Stimulated activated CD4-positive, alpha-beta T cell treated with anti-CD3 and anti-CD28 coated beads, Interleukin-4, amount 100 ng/mL, for 4 hours (primary cell): ENCODE data around the gene METTL21A.

Experiments used
- DNase-seq, 2 experiments: peaks; one replicate each; pipeline ENCODE4 v3.0.0-alpha.2; 2020

Gene METTL21A

DNA sequence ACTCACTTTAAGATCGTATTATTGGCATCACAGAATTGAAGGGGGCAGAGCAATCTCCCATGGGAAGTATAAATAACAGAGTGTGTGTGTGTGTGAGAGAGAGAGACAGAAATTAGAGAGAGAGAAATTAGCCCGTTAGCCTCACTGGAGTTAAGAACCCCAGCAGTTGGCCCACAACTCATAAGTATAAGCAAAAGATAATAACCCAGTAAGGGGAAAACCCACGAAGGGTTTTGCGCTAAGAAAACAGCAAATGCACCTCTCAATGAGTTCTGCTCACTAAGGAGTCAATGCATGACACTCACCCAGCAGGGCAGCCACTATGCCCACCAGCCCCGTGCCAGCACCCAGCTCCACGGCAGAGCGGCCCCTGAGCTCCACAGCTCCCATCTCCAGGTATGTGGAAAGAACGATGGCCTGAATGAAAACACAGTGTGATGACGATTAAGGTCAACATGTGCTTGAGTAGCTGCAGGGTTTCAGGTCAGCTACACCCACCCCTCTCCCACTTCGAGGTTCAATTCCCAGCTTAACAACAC is 3.6 kb downstream of the METTL21A start:
- DNase-seq: no peak

DNA sequence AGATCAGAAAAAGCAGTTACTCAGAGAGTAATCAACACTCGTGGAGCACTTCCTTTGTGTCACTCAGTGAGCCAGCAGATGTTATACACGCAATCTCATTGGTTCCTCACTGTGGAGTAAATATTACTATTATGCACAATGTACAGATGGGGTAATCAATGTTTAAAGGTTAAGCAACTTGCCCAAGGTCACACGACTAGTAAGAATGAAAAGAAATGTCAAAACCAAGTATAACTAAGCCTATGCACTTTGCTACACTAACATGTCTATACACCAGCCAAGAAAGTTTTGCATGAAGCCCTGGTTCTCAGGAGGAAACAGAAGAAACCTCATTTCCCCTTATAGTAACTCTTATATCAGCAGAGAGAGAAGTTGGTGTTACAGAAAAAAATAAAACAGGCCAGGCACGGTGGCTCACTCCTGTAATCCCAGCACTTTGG is 5.4 kb downstream of the METTL21A start:
- no peak for DNase-seq

DNA sequence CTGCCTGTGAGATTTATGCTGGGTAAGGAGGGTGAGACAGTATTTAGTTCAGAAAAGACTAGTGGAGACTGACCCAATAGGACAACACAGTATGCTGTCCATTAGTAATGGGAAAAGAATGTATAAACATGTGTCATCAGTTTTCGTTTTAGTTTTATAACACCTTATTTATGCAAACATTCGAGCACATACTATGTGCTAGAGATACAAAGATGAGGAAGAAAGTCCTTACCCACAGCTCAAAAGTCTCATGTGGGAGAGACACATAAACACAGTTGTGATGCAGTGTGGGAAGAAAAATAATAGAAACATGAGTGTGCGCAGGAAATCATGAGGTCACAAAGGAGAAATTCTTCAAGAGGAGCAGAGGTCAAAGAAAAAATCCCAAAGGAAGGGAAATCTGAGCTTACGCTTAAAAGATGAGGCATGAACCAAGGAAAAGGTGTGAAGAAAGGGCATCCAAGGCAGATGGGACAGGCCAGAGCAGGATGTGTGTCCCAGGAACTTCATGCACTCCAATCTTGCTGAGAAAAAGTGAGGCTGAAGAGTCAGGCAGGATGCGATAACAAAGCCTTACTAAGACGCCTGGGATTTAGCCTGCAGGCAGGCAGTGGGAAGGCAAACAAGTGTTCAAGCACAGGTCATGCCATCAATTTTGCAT is 8.1 kb downstream of the METTL21A start:
- DNase-seq: no peak

DNA sequence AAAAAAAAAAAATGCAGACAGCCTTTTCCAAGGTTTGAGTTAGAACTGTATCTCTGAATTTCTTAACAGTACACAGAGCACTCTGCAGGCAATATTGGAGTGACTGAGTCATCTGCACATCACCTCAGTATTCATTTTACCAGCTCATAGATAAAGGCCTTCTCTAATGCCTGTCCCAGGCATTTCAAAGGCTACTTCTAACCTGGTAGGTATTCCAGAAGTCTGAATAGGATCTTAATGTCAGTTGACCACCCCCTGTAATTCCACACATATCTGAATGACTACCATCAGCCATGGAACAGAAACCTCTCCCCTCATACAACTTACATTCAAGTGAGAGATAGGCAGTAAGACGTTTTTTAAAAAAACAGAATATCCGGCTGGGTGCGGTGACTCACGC is 9.0 kb downstream of the METTL21A start:
- DNase-seq: no peak

DNA sequence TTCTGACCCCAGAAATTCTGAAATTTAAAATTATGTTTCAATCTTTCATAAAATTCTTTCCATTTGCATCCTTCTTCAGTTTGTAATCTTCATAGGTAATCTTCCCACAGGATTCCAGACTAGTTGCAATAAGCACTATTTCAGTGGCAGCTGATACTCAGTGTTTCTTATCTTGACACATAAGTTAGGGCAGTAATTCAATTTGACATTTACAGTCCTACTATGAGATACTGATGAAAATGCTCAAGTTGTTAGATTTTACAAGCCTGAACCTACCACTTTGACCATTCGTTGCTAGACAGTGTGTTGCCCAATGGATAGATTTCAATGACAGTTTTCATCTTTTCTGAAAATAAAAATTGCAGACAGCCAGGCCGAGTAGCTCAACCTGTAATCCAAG is 10.4 kb downstream of the METTL21A start:
- no peak for DNase-seq

DNA sequence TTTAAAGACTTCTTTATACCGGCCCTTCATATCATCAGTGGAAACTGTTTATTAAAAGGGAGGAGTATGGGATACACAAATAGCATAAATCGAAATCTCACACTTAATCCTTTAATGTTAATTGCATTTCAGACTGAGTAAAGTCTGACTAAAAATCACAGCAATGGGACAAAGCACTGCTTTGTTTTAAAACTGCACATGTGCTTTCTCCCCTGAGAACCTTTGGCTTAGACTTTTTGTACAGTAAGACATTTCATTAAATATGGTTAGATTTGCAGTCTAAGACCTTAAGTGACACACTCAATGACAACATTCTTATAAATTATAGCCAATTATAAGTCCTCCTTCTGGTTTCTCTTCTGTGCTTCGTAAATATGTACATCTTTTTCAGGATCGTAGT is 12.5 kb downstream of the METTL21A start:
- DNase-seq: no peak

DNA sequence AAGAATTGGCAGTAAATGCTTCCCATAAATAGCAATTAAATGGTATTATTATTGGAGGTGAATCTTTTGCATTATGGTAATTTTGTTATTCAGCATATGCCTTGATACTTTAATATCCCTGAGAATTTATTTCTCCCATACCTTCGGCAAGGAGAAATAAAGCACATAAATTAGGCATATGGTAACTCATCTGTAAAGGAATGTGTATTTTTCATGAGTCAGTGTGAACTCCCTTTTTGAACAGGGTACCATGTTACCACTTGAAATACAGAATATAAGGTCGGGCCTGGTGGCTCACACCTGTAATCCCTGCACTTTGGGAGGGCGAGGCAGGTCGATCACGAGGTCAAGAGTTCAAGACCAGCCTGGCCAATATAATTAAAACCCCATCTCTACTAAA is 18.4 kb downstream of the METTL21A start:
- DNase-seq: no peak

DNA sequence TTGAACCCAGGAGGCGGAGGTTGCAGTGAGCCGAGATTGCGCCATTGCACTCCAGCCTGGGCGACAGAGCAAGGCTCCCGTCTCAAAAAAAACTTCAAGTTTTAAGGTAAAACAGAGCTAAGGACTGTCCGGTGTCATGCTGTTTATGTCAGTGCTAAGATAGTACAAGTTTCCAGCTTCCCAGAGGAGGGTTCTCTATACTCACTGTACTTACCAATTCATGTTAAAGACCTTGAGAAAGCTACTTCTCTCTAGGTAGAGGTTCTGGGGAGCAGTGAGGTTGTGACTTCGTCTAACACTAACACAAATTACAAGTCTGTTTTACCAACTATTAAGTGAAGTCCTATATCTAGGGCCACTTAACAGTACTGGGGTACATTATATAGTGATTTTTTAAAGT is 18.8 kb downstream of the METTL21A start:
- no peak for DNase-seq

DNA sequence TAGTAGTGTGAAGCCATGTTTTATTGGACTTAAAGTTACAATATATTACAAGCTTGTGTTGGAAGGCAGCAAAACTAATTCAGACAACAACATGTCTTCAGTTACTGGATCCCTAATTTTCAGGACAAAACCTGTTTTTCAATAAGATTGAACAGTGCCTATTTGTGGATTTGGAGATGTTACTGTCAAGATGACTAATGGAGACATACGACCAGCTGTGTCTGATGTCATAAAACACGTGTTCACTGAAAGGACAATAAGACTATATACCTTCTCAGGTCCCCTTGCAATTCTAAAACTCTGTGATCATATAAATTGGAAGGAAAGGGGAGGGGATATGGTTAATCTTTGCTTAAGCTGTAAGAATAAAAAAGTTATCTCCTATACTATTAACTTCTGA is 21.7 kb downstream of the METTL21A start:
- no peak for DNase-seq

DNA sequence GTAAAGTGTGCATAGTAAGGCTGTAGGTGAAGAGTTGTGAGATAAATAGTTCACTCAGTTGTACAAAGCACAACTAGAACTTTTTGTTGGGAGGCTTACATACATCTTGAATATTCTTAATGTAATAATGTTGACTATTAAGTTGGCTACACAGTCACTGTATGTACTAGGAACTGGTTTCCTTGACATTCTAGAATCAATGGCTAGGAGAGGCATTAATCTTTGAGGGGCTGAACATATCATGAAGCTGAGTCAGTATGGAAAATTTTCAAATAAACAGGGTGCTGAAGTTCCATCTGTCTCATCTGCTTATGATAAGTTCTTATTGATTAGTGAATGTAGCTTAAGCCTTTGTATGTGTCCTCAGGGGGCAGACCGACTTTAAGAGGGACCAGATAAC is 23.4 kb downstream of the METTL21A start:
- no peak for DNase-seq

DNA sequence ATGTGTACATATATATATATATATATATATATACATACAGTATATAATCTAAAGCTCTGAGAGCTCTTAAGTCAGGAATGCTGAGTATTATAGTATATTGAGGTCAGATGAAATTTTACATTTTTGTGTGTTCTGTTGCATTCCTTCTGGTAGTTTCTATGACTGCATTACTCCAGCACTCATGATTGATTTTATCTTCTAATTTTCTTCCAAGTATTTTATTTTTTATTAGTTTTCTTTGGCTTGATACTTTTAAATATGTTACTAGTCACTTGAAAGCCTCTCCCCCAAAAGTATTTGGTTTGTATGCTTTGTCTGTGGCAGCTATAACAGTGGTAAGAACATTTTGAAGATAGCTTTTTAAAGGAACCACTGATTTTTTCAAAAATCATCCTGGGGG is 25.0 kb downstream of the METTL21A start:
- DNase-seq: no peak

DNA sequence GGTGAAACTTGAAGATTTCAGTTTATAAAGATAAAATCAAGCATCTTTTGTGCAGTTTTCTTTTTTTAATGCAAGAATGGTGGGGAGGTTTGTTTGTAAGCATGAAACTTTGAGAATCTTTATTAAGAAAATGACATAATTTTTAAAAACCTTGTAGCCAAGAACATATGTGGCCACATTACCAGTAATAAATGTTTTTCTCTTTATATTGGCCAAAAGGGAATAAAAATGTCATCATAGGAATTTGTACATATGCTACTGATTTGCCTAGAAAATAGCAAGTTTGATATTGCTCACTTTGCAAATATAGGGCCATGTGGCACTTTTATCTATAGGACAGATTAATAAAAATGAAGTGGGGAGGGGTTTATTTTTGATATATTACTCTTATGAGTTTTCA is 25.6 kb downstream of the METTL21A start:
- DNase-seq: no peak

DNA sequence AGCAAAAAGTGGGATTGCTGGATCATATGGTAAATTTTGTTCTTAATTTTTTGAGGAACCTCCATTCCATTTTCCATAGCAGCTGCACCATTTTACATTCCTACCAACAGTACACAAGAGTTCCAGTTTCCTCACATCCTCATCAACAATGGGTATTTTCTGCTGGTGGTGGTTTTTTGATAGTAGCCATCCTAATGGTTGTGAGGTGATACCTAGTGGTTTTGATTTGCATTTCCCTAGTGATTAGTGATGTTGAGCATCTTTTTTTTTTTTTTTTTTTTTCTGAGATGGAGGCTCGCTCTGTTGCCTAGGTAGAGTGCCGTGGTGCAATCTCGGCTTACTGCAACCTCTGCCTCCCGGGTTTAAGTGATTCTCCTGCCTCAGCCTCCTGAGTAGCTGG is 30.5 kb downstream of the METTL21A start:
- no peak for DNase-seq

DNA sequence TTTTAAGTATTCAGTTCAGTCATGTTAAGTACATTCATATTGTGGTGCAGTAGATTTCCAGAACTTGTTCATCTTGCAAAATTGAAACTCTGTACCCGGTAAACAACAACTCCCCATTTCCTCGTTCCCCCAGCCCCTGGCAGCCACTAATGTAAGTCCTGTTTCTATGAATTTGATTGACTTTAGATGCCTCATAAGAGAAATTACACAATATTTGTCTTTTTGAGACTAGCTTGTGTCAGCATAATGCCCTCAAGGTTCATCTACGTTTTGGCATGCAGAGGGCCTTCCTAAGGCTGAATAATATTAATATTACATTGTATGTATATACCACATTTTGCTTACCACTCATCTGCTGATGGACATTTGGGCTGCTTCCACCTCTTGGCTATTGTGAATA is 30.9 kb downstream of the METTL21A start:
- no peak for DNase-seq

DNA sequence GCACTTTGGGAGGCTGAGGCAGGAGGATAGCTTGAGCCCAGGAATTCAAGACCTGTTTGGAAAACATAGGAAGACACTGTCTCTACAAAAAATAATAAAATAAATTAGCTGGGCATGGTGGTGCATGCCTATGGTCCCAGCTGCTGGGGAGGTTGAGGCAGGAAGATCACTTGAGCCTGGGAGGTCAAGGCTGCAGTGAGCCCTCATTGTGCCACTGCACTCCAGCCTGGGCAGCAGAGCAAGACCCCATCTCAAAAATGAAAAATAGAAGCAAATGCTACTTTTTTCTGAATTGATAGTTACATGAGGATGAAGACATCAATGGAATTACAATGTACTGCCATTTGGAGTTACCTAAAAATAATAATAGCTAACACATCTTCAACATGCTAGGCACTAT is 31.9 kb downstream of the METTL21A start:
- no peak for DNase-seq

DNA sequence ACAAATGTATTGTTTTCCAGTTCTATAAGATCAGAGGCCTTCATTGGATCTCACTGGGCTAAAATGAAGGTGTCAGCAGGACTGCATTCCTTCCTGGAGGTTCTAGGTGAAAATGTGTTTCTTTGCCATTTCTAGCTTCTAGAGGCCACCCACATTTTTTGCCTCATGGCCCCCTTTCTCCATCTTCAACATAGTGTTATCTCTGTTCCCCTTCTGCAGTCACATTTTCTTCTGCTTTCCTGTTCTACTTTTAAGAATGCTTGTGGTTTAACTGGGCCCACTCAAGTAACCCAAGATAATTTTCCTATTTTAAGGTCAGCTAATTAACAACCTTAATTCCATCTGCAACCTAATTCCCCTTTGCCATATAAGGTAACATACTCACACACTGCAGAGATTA is 36.1 kb downstream of the METTL21A start:
- no peak for DNase-seq

DNA sequence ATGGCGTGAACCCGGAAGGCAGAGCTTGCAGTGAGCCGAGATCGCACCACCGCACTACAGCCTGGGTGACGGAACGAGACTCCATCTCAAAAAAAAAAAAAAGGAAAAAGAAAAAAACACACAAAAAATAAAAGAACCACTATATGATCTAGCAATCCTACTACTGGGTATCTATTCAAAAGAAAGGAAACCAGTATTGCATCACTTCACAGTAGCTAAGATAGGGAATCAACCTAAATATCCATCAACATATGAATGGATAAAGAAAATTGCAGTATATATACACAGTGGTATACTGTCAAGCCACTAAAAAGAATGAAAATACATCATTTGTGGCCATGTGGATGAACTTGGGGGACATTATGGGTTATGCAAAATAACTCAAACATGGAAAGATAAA is 37.9 kb downstream of the METTL21A start:
- DNase-seq: no peak

DNA sequence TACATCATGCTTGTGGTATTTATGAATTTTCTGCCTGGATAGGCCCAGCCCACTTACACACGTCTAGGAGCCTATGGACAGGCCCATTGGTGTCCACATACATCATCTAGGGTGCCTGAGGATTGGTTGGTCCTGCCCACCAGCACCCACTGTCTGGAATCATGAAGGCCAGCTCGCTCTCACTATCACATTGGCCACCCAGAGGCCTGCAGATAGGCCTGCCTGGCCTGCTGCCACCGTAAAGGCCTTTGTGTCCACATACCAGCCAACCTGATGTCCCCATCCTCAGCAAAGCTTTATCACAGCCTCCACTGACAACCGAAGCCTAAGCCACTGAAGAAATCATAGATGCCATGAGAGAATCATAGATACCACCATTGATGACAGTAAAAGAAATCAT is 40.2 kb downstream of the METTL21A start:
- DNase-seq: no peak

DNA sequence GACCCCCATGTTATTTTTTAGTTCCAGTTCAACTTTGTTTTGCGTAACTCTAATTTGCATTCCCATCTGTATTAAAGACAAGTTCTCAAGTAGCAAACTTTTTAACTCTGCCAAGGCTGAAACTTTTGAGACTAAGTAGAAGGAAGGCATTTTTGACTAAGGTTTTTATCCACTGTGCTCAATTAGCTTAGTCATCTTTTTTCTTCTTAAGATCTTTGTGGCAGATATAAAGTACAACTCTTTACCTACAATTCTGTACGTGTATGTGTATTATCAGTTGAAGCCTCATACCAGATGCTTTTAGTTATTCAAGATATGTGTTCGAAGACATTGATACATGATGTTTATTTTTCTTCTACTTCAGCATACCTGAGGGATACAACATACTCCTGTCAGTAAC is 53.8 kb downstream of the METTL21A start:
- no peak for DNase-seq

DNA sequence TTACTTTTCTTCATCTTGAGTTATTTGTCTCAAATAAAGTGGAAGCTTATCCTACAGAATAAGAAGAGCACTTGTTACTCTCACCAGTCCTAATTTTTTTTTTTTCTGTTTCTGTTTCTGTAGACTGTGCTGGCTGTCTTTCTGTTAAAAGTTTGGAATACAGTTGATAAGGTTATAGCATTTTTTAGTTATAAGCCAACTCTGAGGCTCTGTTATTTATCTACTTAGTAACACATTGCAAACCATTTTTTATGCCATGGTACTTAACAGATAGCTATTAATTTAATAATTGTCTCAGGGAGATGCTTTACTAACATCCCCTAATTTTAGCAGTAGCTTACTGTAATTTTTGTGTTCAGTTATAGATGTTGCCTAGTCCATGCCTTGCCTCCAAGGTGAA is 57.5 kb downstream of the METTL21A start:
- DNase-seq: no peak

DNA sequence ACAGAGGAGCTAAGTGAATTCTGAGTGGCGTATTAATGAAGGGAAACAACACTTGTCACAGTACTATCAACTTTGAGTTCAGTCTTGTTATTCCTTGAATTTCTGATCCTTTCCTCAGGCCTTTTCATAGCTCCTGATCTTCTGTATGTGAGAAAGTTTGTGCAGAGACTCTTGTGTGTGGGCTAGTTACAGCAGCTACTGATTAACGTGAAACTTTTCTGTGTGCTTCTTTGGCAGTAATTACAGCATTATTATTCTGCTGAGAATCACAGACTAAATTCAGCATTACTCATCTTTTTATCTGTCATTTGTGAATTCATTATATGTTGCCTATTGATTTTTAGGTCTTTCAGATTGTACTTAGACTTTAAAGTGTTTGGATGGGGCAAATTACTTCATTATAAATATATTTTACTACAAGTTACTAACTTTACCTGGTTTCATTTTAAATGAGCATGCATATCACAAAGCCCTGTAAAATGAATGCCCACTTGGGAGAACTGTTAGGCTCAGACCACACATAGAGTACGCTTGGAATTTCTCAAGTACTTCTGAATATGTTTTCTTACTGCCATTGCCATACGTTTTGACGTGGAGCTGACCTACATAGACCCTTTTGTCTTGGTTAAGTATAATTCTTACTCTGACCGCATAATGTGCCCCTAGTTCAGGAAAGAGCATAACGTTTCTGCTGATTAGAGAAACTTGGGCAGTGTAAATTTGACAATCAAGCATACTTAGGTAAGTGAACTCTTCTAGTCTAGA is 59.3 kb downstream of the METTL21A start:
- no peak for DNase-seq
